Cardiac fibroblast (primary cell): ENCODE data around the gene SYNDIG1.

Experiments
- DNase-seq, 2 donors: peaks; one replicate each; pipeline versions ENCODE4 v3.0.0 to v3.0.0-alpha.2; 2010; ENCODE audit warnings: low read depth in 2 of 2
- H3K4me3 ChIP-seq, 2 donors: replicated peaks in 1 of 2; 1 replicate in 1 of 2; 2 replicates in 1 of 2; pipeline ENCODE4 v1.5.1; 2011; ENCODE audit warnings: low read depth in 2 of 2, low read length in 2 of 2, mild to moderate bottlenecking in 2 of 2, moderate library complexity in 1 of 2
- TF ChIP-seq, protein P1 (sequence below): IDR thresholded peaks from one replicate; pipeline ENCODE4 v1.5.1; 2011; ENCODE audit warnings: low read depth, mild to moderate bottlenecking, low read length, inconsistent platforms

Gene SYNDIG1

DNA sequence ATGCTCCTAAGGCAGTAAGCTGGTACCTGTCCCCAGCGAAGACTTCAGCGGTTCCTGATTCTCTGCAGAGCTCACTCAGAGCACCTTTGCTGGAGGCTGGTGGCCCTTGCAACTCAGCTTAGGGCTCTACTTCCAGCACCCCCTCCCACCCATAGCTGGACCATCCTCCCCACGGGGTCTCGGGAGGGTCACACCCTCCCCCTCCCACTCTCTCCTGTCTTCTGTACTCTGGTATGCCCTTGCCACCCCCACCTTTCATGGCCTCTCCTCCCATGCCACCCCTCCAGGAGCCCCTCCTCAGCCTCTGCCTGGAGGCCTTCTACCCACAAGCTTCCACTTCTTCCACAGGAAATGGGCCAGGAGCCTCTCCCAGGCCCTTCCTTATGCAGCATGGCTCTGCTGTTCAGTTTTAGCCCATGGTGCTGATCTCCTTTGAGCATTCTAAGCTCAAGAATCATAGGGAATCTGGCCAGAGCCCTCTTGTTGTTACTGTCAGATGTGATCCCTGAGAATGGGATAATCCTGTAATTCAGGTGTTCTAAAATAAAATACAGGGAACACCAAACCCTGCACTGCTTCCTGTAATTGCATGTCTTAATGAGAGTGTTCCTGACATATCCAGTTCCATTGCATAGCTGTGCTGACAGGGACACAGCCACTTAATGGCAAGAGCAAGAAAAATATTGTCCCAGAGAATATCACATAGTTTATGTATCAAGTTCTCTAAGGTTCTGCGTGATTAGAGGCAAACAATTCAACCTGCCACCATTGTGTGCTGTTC lies 142.1 kb downstream of the SYNDIG1 start:
- TF ChIP-seq, protein P1, sequence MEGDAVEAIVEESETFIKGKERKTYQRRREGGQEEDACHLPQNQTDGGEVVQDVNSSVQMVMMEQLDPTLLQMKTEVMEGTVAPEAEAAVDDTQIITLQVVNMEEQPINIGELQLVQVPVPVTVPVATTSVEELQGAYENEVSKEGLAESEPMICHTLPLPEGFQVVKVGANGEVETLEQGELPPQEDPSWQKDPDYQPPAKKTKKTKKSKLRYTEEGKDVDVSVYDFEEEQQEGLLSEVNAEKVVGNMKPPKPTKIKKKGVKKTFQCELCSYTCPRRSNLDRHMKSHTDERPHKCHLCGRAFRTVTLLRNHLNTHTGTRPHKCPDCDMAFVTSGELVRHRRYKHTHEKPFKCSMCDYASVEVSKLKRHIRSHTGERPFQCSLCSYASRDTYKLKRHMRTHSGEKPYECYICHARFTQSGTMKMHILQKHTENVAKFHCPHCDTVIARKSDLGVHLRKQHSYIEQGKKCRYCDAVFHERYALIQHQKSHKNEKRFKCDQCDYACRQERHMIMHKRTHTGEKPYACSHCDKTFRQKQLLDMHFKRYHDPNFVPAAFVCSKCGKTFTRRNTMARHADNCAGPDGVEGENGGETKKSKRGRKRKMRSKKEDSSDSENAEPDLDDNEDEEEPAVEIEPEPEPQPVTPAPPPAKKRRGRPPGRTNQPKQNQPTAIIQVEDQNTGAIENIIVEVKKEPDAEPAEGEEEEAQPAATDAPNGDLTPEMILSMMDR = no peak
- DNase-seq = no peak
- H3K4me3 ChIP-seq = no peak overlapping the region

DNA sequence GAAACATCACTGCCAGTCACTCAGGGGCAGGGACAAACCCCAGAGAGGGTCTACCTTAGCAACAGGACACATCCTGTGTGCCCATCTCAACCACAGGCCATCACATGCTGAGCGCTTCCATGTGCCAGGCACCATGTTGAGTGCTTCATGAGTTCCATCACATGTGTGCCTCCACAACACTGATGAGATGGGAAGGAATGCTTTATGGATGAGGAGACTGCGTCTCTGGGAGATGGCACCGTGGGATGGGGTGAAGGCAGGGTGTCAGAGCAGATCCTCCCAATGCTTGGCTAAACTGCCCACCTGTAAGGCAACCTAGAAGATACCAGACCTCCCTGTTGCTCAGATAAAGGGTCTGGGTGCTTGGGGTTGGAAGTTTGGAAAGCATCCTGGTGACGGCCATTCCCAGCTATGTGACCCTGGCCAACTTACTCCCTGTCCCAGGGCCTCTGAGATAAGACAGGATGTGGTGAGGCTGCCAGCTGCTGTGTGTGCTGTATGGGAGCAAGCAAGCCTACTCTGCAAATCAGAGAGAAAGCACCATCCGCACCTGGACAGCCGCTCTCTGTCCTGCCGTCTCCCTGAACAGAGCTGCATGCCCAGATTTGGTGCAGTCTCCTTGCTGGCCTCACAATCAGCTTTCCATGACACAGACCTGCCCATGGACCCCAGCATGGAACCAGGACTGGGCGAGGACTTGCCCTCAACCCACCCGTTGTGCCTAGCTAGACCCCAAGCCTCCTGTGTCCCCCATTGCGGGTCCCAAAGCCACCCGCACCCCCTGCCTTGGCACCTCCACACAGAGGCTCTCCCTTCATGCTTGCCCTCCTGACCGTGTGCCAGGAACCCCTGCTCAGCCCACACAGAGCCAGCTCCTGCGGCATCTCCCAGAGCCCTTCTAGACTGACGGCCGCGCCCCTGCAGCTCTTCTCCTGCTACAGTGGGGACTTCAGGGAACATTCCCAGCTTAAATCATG lies 143.7 kb downstream of the SYNDIG1 start:
- H3K4me3 ChIP-seq = no peak overlapping the region
- DNase-seq = peak in 1 of 2 donors; percentile 9
- TF ChIP-seq, protein P1 = no peak

DNA sequence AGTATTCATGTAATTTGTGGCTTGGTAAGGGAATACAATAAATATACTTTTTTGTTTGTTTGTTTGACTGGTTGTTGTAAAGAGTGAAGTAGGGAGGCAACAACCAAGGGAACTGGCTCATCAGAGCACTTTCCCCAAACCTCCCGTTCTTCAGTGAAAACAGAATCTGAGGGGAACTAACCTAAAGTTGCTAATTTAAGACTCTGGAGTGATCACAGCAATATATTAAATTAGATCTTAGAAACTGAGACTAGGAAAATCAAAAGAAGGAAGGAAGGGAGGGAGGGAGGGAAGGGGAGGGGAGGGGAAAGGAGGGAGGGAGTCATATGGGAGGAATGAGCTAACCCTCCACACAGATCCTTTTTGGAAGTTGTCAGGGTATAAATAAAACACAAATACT lies 144.9 kb downstream of the SYNDIG1 start:
- DNase-seq = no peak
- H3K4me3 ChIP-seq = no peak overlapping the region
- TF ChIP-seq, protein P1 = no peak

DNA sequence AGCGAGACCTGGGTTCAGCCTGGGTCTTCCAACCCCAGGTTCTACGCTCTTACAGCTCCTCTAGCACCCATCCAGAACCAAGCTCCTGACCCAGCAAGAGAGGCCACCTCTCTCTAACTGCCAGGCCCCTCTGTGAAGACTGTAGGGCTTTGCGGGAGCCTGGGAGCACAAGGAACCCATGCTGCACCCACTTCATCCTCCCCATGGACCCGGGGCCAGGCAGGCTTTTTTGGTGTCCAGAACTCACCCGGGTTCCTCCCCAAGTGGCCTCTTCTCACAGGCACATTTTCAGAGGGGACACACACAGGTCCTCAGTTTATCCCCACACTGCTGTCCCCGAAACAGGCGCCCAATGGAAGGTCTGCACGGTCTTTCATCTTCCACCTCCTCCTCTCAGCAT lies 145.9 kb downstream of the SYNDIG1 start:
- no peak for DNase-seq
- TF ChIP-seq, protein P1 = no peak
- no peak overlapping the region for H3K4me3 ChIP-seq

DNA sequence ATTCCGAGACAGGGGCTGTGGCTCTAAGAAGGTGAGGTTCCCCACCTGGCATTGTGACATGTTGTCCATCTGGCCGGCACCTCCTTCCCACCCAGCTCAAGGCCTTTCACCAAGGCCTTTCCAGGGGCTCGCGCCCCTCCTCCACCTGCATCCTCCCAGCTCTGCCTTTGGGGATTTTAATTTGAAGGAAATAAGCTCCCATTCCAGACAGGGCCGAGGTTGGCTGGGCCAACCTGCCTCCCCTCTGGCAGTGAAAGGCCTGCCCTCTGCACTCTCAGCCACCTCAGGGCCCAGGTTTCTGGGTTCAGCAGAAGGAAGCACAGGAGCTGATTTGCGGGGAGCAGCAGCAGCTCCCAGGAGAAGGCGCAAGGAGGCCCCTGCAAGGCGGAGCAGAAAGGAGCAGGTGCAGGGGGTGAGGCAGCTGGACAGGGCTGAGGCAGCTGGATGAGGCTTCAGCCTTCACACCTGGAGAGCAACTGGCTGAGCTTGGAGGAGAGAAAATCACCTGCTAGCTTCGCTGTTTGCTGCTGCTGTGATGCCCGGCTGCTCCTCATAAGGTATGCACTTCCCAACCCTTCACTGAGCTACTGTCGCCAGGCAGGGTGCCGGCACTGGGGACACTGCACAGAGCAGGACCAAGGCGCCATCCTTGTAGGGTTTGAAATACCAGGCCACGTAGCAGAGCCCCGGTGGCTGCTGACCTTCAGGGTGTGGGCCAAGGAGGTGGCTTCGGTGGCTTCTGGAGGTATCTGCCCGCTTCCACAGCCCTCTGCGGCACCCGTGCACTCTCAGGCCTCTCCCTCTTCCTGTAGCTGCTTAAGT lies 147.0 kb downstream of the SYNDIG1 start:
- DNase-seq = no peak
- no peak overlapping the region for H3K4me3 ChIP-seq
- TF ChIP-seq, protein P1 = no peak

DNA sequence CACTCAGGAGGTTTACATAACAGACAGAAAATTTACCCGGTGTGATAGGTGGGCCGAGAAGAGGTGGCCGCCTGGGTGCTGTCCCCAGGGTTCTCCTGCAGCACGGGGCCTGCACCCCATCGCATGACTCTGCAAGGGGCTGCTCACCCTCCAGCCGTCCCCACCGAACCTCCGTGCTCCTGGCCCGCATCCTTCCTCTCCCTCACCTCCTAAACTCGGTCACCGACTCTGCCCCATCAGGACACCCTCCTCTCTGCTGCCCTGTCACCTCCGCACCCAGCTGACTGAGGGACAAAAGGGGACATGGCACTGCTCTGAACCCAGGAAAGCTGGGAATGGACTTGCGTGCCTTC lies 147.6 kb downstream of the SYNDIG1 start:
- no peak for DNase-seq
- TF ChIP-seq, protein P1 = no peak
- no peak overlapping the region for H3K4me3 ChIP-seq
